ENCODE results near the gene HTRA2. TPM values are rescaled to one million over a fixed set of nuclear protein-coding genes. Genes with fewer than 3 reads are reported as not detected.

The HTRA2 gene
- total RNA-seq, 1 donor from 2014 or later = 50.9 TPM

- peak; percentile 71 for DNase-seq
Observed at GRCh38 chr2:74515981-74516633, 13.6 kb upstream of the HTRA2 start.

- no peak for DNase-seq
Observed at GRCh38 chr2:74516650-74517049, 13.1 kb upstream of the HTRA2 start.

- no peak for DNase-seq
Observed at GRCh38 chr2:74522516-74522915, 7.2 kb upstream of the HTRA2 start.

GRCh38 chr2:74524005-74524404 is 5.7 kb upstream of the HTRA2 start:
- no peak for DNase-seq

GRCh38 chr2:74524955-74525716 is 4.6 kb upstream of the HTRA2 start:
- no peak for DNase-seq

DNA sequence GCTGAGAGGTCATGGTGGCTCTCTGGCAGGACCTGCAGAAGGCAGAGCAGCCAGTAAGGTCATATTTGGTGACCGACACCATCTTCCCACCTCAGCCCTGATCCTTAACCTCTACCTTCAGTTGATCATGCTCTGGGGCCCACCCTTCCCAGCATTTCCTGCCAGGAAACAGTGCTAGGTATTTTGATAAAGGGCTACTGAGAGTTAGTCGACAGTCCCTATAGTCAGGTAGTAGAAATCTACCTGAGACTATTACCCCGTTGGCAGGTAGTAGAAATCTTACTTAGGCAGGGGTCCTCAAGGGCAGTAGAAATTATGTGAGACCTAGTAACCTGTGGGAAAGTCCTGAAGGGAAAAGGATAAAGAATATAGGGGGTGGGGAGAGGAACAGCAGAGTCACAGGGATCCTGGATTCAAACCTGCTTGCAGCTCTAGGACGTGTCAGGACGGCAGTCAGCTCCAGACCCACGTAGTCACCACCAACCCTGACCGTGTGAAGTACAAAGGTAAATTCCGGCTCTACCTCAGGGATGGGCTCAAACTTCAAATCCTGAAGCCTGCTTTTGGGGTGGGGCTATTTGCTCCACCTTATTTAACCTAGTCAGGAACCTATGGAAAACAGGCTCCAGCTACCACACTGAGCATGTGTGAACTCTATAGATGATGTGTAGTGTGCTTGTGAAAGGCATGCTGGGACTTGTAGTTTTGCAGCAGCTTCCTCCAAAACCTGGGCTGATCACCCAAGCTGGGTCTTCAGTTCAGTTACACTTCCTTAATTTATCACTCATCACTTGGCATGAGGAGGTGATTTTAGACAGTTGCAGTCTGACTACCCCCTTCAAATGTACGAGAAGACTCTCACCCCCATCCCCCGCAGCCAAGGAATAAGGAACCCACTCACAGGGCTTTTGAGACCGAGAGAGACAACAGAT is 3.8 kb upstream of the HTRA2 start, which contains the start of gene DQX1:
TSS of gene DQX1 (minus strand) at position 515 of the 932 bp plus-strand sequence. CDS start at position 13, 502 bp downstream.
- peak; percentile 33 for DNase-seq

DNA sequence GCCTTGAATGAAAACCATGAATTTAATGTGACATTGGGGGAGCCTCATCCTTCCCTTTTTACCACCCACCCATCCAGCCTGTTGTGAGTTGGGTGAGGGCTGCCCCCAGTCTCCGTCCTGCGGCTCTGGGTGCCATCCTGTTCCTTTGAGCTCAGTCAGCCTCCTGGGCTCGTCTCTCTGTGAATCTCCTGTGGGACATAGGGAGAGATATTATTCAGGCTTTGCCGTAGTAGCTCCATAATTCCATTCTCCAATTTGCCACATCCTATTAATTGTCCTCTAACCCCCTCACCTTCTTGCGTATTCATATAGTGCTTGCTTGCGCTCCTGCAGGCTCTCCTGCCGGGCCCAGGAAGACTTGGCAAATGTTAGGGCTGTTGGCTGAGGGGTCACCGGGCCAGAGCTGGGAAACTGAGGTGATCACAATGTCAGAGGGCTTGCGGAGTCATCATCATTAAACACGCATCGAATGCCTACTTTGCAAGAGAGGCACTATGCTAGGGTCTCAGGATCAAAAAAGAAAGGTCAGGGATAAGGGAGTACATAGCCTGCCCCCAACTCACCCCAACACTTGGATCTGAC is 3.0 kb upstream of the HTRA2 start:
- DNase-seq = no peak

DNA sequence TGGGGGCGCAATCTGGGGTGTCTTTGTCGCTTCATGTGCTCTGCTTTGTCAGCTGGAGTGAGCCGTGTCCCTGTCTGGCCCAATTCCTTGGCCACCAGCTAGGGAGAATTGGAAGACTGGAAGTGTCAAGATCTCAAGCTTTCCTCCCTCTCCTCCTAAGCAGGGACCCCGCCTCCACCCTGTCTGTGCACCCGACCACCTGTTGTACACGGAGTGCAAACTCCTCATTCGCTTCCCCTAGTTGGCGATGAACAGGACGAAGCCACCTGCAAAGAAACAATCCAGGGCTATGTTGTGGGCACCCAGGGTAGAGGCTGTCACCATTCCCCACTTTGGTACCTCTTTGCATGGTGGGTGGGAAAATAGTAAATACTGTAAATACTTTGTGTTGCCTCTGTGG is 2.0 kb upstream of the HTRA2 start:
- DNase-seq = no peak

DNA sequence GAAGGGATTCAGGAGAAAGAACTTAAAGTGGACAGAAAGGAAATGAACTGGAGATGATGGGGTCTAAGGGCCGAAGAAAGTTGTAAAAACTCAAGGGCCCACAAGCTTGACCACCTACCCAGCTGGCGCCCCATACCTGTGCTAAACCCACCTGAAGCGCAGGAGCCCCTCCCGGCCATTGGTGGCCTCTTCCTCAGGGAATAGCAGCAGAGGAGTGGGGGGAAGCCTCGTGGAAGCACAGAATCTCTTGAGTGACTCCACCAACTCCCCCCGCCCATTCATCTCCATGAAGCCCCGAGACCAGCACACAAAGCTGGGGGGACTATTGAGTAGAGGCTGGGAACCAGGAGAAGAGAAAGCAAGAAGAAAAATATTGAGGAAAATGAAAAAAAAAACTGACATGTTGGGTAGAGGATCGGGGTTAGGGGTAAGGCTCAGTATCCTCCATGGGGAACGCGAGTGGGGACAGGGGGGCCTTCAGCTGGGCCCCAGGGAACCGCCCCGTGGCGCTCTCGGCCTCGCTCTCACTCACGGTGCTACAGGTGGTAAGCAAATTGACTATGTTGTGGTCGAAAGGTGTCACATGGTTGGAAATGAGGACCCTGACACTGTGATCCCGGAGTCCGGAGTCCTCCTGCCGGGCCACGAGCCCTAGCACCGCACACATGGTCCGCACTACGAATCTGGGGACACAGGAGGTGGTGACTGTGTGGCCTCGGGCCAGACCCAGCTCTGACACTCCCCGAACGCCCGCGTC is 955 bp upstream of the HTRA2 start:
- DNase-seq = no peak

- peak; percentile 61 for DNase-seq
Observed at GRCh38 chr2:74530239-74531187, 780 bp downstream of the HTRA2 start.

- no peak for DNase-seq
Observed at GRCh38 chr2:74531666-74532065, 1.9 kb downstream of the HTRA2 start.

DNA sequence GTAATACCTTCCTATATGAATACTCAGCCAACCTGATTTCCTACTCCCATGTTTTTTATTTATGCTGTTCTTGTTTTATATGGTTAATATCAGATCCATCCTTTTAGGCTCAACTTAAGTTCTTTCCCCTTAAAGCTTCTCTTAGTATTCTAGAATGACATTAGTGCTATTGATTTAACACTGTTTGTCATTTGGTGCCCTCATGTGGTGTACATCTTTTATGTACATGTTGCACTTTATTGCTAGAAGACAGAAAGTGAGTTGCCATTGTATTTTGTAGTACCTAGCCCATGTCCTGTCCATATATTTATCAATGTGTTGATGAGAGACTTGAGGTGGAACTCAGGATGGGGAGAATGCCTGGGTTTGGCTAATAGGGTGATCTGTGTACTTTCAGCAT is 2.5 kb downstream of the HTRA2 start:
- peak; percentile 66 for DNase-seq

- no peak for DNase-seq
Observed at GRCh38 chr2:74533464-74533863, 3.7 kb downstream of the HTRA2 start.

DNA sequence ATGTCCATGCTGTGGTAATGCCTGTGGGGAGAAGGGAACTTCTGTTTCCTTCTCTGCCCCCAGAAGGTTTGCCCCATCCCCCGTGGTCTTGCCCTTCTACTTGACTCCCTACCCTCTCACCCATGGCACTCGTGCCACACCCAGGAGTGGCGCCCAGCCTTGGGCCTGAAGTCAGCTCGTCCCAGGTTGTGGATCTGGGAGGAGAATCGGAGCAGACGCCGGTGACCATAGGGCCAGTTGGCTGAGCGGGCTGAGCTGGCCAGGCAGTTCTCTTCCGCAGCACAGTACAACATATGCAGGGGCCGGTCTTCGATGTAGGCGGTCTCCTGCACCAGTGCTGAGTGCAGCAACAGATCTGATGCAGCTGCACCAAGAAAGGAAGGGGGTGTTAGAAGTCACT is 4.7 kb downstream of the HTRA2 start:
- DNase-seq = no peak

DNA sequence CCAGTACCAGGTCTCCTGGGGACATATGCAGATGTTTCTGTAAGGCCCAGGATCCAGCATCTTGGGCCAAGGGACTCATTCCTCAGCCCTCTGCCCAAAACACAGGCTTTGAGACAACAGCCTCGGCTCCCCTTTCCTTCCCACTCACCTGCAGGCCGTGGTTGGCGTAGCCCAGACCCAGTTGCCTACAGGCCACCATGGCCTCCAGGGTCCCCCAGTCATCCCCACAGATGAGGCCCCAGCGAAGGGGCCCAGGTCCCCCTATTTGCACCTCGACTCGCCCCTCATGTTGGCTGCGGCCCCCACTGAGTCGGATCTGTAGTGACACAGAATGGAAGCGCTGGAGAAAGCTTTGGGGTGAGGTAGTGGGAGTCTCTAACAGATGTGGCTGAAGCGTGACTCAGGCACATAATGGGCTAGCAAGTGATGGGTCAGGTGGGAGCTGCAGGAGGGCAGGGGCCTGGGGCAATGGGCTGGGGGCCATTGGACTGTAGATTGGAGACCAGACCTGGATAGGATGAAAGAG is 5.8 kb downstream of the HTRA2 start:
- no peak for DNase-seq

DNA sequence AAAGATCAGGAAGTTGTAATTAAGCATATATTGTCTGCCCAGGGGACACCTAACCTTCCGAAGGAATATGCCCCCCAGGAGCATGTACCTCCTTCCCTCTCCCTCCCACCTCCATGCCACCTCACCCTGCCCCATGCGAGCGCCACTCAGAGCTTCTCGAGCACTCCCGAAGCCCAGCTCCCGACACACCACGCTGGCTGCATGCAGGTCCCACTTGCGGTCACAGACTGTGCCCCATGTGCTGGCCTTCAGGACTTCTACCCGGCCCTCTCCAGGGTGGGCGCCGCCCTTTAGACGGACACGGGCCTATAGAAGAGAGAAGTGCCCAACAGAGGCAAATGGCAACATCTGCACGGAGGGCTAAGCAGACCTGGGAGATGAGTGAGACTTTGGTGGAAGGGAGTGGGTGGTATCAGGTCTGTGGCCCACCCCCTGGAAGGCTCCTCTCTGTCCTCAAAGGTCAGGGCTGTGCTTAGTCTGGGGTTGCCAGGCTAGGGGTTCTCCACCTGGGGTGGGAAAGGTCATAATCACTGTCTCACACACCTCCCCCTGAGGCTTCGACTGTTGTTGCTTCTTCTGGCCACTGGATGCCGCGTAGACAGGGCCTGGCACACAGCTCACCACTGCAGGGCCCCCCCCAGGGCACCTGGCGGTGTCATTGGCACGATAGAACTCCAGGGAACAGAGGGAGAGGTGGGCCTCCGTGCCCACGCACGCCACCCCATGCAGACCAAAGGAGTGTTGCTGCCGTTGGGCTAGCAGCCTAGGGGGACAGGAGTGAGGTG is 6.6 kb downstream of the HTRA2 start:
- DNase-seq = no peak

DNA sequence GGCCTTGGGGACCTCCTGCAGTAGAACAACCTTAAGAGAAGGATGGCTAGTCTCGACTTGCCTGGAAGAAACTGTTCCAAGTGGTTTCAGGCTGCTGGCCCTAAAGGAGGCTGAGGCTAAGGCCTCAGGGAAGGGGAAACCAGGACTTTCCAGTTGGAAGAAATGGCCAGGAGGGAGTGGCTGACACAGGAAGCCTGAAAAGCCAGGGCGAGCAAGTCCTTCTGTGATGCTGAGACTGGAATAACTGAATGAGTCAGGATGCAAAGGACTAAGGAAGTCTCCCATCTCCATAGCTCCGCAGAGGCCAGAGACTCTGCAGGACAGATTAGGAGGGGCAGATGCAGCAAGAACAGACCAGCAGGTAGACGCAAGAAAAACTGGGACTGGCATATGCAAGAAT is 7.4 kb downstream of the HTRA2 start:
- no peak for DNase-seq

DNA sequence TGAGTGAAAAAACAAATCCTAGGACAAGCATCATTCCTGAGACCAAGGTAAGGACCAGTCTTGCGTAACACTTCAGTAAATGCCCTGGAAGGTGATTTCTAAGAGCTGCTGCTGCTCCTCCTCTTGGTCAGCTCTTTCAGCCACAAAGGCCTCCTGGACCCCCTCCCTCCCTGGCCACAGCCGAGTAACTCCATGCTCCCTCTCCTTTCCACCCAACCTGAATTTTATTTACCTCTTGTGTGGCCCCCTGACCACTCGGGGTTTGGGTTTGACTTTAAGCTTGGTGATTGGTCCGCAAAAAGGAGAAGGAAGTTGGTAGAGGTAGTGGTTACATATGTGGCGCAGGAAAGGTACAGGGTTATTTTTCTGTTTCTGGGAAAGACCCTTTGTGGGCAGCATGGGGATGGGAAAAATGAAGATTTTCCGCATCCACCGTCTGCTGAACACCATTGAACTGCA is 9.2 kb downstream of the HTRA2 start:
- no peak for DNase-seq

DNA sequence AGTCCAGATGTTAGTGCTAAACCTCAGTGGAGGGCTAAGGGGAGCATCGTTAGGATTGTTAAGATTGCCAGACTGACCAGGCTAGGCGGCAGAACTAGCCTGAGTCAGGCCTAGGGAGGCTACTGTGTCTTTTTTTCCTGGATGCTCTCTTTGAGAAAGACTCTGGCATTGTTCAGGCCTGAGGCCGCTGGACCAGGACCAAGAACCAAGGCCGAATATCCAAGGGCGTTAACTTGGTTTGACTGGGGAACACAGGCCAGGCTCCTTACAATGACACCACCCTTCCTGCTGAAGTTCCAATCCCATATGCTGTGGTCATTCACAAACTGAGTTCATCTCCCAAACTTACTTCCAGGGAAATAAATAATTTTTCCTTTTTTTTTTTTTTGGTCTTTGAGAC is 10.6 kb downstream of the HTRA2 start:
- no peak for DNase-seq

- DNase-seq = no peak
Observed at GRCh38 chr2:74542978-74543377, 13.2 kb downstream of the HTRA2 start.

Measured in dermis blood vessel endothelial cell (primary cell).